HUES48 (cell line): ENCODE data around the gene SKI.

Experiments used
- H3K27ac ChIP-seq: one replicate; pipeline ENCODE4 v1.7.0; 2013; ENCODE audit warnings: low read depth, low read length, inconsistent platforms
- H3K27me3 ChIP-seq: 2 replicates; pipeline ENCODE4 v1.6.1; 2013; ENCODE audit warnings: mild to moderate bottlenecking, low read length; ENCODE audit not compliant: control insufficient read depth, insufficient read depth
- H3K36me3 ChIP-seq: 2 replicates; pipeline ENCODE4 v1.6.1; 2013; ENCODE audit warnings: low read length; ENCODE audit not compliant: control insufficient read depth, insufficient read depth
- H3K4me1 ChIP-seq: 2 replicates; pipeline ENCODE4 v1.6.1; 2013; ENCODE audit warnings: mild to moderate bottlenecking, low read length; ENCODE audit not compliant: control insufficient read depth, insufficient read depth
- H3K4me3 ChIP-seq: 2 replicates; pipeline ENCODE4 v1.5.1; 2013; ENCODE audit warnings: mild to moderate bottlenecking, low read depth, low read length
- H3K9ac ChIP-seq: 2 replicates; pipeline ENCODE4 v1.6.1; 2013; ENCODE audit warnings: mild to moderate bottlenecking, low read depth, low read length, moderate library complexity
- H3K9me3 ChIP-seq: 2 replicates; pipeline ENCODE4 v1.6.1; 2013; ENCODE audit warnings: low read length; ENCODE audit not compliant: control insufficient read depth, insufficient read depth

SKI gene

GRCh38 chr1:2349806-2350205 lies 121.7 kb downstream of the SKI start:
- Histone ChIP-seq H3K27me3 (no peaks in the 10 kb centered on the region), H3K27ac (no peak overlapping the region), H3K9ac (no peak overlapping the region)

GRCh38 chr1:2350501-2350900 lies 122.4 kb downstream of the SKI start:
- no peaks in the 10 kb centered on the region for H3K36me3 ChIP-seq
- H3K9me3 ChIP-seq, result no peaks in the 10 kb centered on the region
- no peak overlapping the region for H3K4me3 ChIP-seq
- H3K27ac ChIP-seq, result no peak overlapping the region
- H3K27me3 ChIP-seq, result no peaks in the 10 kb centered on the region
- no peak overlapping the region for H3K9ac ChIP-seq
- H3K4me1 ChIP-seq, result no peaks in the 10 kb centered on the region

More at GRCh38 chr1:2349806-2350205, 121.7 kb downstream of the SKI start:
- H3K36me3 ChIP-seq, result no peaks in the 10 kb centered on the region
- H3K4me1 ChIP-seq, result no peaks in the 10 kb centered on the region
- no peak overlapping the region for H3K4me3 ChIP-seq
- no peaks in the 10 kb centered on the region for H3K9me3 ChIP-seq

DNA sequence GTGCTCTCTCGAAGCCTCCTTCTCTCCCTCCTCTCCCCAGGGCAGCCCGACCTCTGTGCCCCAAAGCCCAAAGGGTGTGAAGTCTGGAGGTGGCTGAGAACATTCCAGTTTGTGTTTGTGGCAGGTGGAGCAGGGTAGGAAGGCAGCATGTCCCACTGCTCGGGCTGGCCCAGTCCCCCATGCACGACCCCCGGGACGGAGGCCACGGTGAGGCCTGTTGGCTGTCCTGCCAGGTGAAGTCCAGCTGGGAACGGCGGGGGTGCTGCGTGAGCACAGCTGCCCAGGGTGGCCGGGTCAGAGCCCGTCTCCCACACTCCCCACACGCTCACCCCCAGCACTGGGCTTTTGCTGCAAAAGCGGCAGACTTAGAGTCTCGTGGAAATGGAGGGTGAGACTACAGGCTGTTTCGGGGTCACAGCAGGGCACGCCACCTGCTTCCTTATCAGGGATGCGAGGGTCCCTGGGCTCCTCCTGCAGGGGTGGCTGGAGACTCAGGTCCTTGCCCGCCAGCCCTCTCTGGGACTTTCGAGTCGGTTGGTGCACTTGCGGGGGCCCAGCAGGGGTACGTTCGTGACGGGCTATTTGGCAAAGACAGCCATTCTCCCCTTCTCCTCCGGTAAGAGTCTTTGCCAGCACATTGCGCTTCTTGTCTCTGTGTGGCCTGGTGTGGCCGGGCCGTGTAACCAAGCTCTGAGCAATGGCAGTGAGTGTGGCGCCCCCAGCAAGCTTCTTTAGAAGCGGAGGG lies 123.0 kb downstream of the SKI start:
- no peak overlapping the region for H3K9ac ChIP-seq
- H3K27me3 ChIP-seq, result no peaks in the 10 kb centered on the region

GRCh38 chr1:2351723-2352122 lies 123.6 kb downstream of the SKI start:
- H3K36me3 ChIP-seq, result no peaks in the 10 kb centered on the region
- no peak overlapping the region for H3K4me3 ChIP-seq
- no peaks in the 10 kb centered on the region for H3K27me3 ChIP-seq
- no peak overlapping the region for H3K27ac ChIP-seq
- no peaks in the 10 kb centered on the region for H3K9me3 ChIP-seq
- H3K4me1 ChIP-seq, result no peaks in the 10 kb centered on the region
- no peak overlapping the region for H3K9ac ChIP-seq

More for the DNA sequence above, 123.0 kb downstream of the SKI start:
- Histone ChIP-seq H3K4me1 (no peaks in the 10 kb centered on the region), H3K36me3 (no peaks in the 10 kb centered on the region), H3K9me3 (no peaks in the 10 kb centered on the region), H3K4me3 (no peak overlapping the region), H3K27ac (no peak overlapping the region)

DNA sequence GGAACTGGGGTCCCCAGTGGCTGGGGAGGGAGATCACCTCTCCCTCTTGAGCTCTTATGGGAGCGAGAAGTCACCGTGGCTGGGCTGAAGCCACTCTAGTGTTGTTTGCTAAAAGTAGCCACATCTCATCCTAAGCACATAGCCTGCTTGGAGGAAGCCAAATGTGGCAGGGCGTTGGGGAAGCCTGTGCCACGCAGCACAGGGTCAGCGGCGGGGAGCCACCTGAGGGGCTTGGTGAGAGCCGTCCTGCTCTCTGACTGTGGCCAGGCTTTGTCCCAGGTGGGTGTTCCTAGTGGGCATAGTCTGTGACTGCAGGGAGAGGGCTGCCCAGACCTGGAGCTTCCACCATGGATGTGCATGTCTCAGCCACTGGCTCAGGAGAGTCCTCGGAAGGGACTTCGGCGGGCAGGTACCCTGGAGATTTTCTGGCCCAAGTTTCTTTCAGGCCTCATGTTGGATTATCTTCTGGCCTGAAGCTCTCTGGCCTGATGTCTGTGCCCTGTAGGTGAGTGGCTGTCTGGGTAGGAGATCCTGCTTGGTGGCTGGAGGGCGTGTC lies 124.3 kb downstream of the SKI start:
- Histone ChIP-seq H3K27ac (no peak overlapping the region), H3K4me3 (no peak overlapping the region), H3K9ac (no peak overlapping the region), H3K9me3 (no peaks in the 10 kb centered on the region), H3K36me3 (no peaks in the 10 kb centered on the region), H3K27me3 (no peaks in the 10 kb centered on the region), H3K4me1 (no peaks in the 10 kb centered on the region)

DNA sequence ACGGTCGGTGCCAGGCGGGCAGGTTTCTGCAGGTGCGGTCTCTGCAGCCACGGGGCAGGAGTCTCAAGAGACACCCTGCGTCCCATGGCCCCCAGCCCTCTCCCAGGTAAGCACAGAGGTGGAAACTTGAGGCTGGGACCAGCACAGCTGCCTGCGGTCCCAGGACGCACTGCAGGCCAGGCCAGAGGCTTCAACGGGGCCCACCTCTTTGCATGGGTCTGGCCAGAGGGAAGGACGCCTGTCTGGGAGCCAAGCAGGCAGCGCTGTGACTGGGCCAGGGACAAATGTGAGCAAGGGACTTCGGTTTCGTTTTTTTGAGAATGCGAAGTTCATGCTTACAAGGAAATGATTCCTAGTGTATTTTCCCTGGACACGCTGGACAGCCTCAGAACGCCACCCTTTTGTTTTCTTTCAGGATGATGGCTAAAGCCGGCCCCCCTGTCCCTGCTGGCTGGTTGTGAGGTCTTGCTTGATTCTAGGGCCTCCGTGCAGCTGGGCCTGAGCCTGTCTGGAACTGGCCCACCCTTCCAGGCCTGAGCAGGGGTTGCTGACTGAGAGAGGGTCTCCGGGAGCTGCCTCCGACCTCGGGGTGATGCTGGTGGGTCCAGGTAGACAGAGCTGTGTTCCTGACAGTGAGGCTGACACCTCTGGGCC lies 124.9 kb downstream of the SKI start:
- no peaks in the 10 kb centered on the region for H3K27me3 ChIP-seq
- H3K4me3 ChIP-seq, result no peak overlapping the region

DNA sequence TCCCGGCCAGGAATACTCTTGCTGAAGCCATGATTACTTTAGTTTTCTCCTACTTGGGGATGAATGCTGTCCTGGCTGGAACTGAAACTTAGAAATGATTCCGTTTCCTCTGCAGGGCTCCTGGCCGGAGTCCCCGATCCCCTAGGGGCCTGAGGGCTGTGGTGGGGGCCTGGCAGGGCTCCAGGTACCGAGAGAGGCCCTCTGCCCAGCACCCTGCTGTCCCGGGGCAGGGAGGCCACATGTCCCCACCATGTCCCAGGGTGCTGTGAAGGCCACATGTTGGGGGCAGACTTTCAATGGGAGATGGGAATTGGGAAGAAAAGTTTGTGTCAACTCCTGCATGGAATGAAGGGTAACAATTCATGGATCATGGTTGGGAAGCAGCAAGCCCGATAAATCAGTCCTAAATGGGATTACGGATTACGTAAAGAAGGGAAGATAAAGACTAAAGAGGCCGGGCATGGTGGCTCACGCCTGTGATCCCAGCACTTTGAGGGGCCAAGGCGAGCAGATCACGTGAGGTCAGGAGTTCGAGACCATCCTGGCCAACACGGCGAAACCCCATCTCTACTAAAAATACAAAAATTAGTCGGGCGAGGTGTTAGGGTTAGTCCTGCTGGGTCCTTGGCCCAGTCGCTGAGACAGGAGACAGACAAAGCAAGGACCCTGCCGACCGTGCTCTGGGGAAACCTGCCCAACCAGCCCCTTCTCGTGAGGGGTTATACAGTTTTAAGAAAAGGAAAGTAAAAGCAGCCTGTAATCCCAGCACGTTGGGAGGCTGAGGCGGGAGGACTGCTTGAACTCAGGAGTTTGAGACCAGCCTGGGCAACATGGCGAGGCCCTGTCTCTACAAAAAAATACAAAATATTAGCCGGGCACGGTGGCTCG lies 125.7 kb downstream of the SKI start:
- H3K4me1 ChIP-seq, result no peaks in the 10 kb centered on the region
- no peaks in the 10 kb centered on the region for H3K9me3 ChIP-seq
- no peaks in the 10 kb centered on the region for H3K36me3 ChIP-seq
- H3K9ac ChIP-seq, result no peak overlapping the region
- no peaks in the 10 kb centered on the region for H3K27me3 ChIP-seq
- H3K27ac ChIP-seq, result no peak overlapping the region
- no peak overlapping the region for H3K4me3 ChIP-seq

More for the DNA sequence above, 124.9 kb downstream of the SKI start:
- H3K36me3 ChIP-seq, result no peaks in the 10 kb centered on the region
- H3K9me3 ChIP-seq, result no peaks in the 10 kb centered on the region
- H3K9ac ChIP-seq, result no peak overlapping the region
- no peak overlapping the region for H3K27ac ChIP-seq
- H3K4me1 ChIP-seq, result no peaks in the 10 kb centered on the region

DNA sequence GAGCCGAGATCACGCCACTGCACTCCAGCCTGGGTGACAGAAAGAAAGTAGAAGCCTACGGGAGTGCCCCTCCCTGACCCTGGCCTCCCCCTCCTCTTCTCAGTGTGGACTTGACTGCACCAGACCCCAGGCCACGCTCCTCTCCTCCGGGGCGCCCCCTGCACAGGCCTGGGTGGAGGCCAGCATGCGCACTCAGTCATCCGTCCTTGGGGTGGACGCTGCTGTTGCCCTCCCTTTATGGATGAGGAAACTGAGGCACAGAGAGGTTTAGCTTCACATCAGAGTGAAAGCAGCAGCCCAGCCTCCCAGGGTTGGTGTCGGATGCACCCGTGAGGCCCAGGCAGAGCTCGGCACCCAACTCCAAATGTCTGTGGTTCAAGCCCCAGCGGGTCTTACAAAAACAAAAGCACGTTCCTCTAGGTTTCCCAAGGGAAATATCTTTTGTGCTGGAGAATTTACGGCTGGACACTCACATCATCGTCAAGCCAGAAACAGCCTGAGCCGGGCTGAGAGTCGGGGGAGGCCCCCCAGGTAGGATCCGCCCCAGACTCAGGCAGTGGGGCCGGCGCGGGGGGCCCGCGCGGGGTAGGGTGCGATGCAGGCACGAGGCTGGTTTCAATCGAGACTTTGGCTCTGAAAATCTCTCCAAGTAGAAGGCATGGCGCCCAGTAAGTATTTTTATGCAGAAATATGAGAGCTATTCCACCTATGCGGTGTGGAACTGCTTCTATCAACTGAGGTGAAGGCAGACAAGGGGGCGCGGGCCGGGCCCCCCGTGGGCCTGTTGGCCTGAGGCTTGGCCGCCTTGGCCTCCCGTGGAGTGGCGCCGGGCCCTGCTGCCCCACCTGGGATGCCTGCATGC lies 126.6 kb downstream of the SKI start:
- Histone ChIP-seq H3K27ac (no peak overlapping the region), H3K4me3 (no peak overlapping the region), H3K4me1 (no peaks in the 10 kb centered on the region), H3K36me3 (no peaks in the 10 kb centered on the region), H3K9me3 (no peaks in the 10 kb centered on the region), H3K27me3 (no peaks in the 10 kb centered on the region), H3K9ac (no peak overlapping the region)

GRCh38 chr1:2355373-2356261 lies 127.5 kb downstream of the SKI start:
- no peaks in the 10 kb centered on the region for H3K4me1 ChIP-seq
- H3K27me3 ChIP-seq, result no peaks in the 10 kb centered on the region
- no peak overlapping the region for H3K27ac ChIP-seq
- H3K9me3 ChIP-seq, result no peaks in the 10 kb centered on the region
- no peaks in the 10 kb centered on the region for H3K36me3 ChIP-seq
- H3K4me3 ChIP-seq, result no peak overlapping the region
- H3K9ac ChIP-seq, result no peak overlapping the region
